Activated CD4-positive, CD25-positive, alpha-beta regulatory T cell treated with anti-CD3 and anti-CD28 coated beads, Interleukin-2, amount 50 U/mL, for 72 hours (primary cell): Measurements from ENCODE around the gene TINCR.
"Not testable (repeated sequence)": the region's sequence is repeated elsewhere in the genome, so short reads cannot be mapped to it uniquely, and the experiment has no call there.

Experiments
- DNase-seq: peaks from one replicate; pipeline ENCODE4 v3.0.0; 2021

The TINCR gene

GRCh38 chr19:5567360-5567969 is at the start of gene TINCR:
Gene TINCR (minus strand): TSS chr19:5567953.
- no peak for DNase-seq

DNA sequence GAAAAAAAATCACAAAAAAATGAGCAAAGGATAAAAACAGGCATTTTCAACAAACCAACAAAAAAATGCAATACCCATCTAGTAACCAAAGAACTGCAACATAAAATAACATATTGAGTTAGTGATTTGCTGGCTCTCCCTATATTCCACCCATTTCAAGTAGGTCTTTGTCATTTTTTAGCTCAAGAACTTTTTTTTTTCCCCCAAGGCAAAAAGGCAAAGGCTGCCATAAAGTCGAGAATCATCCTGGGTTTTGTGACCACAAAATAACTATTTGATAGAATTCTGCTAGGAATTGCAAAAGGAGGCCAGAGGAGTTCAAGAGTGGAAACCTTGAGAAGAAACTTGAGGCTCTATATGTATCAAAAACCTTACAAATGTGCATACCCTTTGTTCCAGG is 49.3 kb upstream of the TINCR start:
- no peak for DNase-seq

DNA sequence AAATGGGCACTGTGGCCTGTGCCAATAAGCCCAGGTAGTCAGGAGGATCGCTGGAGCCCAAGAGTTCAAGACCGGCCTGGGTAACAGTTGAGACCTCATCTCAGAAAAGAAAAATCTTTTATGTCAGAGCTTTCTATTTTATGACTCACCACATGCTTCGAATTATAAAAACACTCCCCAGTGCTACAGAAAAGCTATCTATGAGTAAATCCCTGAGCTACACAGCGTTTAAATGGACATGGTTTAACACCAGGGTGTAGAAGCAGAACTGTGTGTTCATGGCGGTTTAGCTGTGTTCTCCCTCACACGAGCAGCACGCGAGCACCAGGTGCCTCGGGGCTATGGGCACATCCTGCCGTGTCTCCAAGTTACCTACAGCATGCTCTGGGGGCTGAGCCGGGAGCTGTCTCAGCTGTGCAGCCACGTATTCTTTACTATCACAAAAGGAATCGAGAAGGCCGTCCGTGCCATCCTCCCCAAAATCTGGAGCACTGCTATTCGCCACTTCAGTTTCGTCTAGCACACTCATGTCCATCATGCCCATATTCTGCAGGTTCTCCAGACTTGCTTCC is 48.1 kb upstream of the TINCR start:
- no peak for DNase-seq

DNA sequence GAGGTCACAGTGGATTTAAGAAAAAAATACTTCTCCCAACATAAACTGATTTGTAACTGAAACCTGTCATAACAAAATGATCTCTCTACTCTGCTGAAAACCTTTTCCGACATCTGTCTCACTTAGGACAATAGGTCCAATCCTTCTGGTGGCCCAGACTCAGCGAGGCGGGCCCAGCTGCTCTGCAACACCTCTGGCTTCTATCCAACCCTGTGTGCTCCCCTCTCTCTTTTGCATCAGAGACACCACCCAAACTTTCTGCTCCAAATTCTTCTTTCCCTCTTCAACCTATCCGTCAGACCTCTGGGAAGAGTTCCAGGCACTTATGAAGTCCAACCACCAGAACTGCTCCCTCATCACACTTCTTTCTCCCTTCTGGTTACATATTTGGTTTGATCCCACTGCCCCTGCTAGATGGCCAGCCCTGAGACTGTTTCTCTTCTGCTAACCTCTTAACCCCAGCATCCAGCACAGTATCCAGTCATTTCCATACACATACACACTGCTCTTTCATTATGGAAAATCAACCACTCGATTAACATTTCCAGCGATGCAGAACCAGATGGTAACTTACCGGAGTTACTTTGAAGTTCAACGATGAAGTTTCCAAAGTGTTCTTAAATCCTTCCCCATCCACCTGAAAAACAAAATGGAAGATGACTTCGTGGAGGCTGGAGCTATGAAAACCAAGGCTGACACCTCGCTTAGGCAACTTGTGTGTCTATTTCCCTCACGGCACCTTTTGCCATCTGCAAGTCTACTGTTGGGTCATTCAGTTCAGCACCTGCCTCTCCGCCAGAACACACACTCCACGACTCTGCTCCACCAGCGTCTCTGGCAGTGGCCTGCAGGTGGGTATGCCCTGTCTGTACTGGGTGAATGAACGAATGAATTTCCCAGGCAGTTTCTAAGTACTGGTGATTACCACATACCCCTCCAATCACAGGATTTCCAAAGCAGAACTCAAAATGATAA is 45.4 kb upstream of the TINCR start:
- no peak for DNase-seq

DNA sequence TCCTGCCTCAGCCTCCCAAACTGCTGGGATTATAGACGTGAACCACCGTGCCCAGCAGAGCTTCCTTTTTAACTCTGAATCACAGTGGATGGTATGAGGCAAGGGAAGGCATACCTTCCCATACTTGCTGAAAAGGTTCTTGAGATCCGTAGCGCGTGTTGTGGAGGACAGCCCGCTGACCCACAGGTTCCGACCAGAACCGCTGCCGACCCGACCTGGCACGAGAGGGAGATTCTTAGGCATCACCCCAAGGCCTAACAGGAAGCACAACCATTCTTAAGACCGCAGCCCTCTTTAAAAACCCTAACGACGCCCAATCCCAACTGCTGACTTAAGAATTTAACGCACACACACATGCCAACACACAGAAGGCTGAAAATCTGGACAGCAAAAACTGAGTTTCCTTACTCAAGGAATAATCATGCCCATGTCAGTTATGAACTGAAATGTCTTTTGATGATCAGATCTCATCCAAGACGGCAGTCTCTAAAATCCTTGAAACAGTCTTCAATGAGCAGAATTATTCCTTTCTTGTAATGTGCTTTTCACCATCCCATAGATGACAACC is 42.2 kb upstream of the TINCR start:
- DNase-seq, result no peak

DNA sequence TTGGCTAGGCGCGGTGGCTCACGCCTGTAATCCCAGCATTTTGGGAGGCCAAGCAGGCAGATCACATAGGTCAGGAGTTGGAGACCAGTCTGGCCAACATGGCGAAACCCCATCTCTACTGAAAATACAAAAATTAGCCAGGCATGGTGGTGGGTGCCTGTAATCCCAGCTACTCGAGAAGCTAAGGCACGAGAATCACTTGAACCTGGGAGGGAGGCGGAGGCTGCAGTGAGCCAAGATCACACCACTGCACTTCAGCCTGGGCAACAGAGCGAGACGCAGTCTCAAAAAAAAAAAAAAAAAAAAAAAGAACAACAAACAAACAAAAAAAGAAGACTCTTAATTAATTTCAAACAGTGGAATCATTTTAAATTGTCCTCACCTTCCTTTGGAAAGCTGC is 41.0 kb upstream of the TINCR start:
- DNase-seq, result not testable (repeated sequence)

DNA sequence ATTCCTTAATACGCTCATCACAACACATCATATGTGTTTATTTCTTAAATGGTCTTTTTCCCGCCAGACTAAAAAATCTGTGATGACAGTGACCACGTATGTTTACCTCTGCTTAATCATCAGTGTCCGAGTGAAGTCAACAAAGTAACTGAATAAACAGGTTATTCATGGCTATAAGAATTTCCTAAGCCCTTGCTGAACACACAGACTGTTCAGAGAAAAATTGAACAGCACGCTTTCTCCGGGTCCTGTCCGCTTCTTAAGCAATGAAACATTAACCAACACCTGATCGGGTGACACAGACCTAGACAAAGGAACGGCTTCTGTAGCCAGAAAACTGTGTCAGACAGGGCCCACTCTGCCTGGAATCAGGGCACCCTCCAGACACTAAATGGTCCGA is 40.5 kb upstream of the TINCR start:
- no peak for DNase-seq

DNA sequence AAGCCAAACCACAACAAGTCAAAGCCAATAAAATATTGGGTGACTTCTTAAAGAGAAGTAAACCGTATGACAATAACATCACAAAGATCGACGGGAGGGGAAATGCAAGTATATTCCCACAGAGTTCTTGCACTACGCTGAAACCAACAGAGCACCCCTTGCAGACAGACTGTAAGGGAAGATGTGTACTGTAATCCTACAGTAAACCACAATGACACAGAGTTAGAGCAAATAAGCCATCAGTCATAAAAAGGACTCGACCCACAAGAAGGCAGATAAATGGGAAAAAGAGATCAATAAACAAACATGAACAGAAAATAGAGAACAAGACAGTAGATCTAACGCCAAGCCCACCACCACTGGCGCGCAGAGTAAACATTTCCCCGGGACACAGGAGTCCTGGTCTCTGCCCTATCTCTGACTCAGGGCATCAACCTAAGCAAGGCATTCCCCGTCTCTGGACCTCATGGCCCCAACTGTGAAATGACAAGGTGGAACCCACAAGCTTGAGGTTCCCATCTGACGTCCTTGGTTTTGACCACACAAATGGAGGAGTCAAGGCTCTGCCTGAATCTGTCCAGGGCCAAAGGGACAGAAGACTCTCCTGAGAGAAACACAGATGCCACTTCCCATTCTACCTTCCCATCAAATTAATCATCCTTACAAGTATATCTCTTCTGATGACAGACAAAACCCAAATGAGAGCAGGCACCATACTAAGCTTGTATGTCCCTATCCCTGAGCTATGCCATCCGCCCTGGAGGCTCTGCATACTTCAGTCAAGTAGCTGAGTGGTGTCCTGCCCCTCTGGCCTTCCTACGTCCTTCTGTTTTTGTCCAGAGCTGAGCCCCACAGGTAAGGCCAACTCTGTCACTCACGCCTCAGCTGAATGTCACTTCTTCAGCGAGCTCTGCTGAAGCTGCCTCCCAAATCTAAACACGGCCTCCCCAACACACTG is 39.8 kb upstream of the TINCR start:
- DNase-seq, result no peak

- no peak for DNase-seq
These were observed 37.6 kb upstream of the TINCR start for GRCh38 chr19:5605362-5605761.

DNA sequence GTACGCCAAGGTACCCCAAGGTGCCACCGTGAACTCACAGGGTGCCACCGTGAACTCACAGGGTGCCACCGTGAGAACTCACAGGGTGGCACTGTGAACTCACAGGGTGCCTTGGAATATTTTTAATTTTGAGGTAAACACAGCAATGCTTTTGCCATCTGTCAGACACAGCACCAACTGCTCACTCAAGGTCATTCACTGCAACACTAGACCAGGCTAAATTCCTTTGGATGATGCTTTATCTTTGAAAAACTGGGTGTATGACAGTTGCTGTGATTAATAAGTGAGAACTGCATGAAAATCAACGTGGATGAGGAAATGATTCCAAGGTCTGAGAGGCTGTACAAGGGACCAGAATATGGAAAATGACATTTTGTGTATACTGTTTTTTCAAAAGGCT is 35.9 kb upstream of the TINCR start:
- DNase-seq, result no peak

- DNase-seq, result no peak
These were observed 33.0 kb upstream of the TINCR start for GRCh38 chr19:5600797-5601196.

DNA sequence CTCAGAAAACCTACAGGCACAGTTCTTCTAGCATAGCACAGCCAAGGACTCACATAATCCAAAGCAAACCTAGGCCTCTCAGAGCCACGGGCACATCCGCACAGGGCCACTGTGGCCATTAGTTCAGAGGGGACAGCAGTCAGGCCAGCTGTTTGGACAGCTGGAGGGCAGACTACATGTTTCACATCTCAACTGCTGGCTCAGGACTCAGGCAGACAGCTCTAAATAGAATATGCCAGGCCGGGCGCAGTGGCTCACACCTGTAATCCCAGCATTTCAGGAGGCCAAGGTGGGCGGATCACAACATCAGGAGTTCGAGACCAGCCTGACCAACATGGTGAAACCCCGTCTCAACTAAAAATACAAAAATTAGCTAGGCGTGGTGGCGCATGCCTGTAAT is 28.0 kb upstream of the TINCR start:
- no peak for DNase-seq

DNA sequence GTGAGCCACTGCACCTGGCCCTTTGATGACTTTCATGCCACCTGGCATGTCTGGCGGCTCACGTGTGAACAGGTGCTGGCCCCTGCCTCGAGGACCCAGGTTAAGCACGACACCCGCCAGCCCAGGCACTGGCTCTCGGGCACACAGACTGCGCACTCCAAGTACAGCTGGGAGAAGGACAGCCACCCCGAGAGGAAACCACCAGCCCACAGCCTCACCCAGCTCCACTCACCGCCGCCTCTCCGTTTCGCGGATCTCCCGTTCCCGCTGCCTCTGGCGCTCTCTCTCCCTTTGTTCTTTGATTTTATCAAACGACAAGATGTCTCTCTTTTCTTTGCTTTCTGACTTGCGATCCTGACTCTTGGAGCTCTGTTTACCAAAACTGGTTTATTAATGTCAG is 27.4 kb upstream of the TINCR start:
- DNase-seq, result no peak

GRCh38 chr19:5594521-5594950 is 26.8 kb upstream of the TINCR start:
- no peak for DNase-seq

DNA sequence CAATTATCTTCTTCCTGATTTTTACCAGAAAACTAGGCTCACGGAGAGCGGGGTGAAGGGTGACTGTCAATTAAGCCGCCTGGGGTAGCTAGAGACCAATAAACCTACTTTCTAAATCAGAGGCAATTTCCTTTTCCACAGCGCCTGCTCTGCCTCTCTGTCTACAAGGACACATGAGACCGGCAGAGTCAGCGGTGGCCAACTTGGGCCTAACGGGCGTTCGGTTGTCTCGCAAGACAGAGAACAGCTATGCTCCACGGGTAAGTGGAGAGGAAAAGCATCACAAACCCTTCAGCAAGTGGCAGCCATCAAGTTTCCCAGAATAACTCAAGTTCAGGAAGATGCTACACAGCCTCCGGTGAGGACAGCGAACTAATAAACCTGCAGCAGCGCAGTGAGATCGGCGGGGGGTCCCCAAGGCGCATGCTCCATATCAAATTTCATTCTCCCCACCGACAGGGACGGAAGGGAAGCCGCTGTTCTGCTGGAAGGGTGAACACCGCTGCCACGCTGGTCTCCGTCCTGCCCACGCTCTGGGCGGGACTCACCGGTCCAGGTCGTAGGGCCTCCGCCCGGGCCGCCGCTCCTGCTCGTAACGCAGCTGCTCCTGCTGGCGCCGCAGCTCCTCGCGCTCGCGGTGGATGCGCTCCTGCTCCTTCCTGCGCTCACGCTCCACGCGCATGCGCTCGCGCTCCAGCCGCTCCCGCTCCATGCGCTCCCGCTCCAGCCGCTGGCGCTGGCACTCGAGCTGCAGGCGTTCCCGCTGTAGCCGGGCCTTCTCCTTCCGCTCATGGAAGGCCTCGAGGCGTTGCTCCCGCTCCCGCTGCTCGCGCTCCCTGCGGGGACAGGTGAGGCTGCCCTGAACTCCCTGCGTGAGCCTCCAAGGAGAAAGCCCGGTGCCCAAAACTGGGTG is 25.8 kb upstream of the TINCR start:
- DNase-seq, result no peak

DNA sequence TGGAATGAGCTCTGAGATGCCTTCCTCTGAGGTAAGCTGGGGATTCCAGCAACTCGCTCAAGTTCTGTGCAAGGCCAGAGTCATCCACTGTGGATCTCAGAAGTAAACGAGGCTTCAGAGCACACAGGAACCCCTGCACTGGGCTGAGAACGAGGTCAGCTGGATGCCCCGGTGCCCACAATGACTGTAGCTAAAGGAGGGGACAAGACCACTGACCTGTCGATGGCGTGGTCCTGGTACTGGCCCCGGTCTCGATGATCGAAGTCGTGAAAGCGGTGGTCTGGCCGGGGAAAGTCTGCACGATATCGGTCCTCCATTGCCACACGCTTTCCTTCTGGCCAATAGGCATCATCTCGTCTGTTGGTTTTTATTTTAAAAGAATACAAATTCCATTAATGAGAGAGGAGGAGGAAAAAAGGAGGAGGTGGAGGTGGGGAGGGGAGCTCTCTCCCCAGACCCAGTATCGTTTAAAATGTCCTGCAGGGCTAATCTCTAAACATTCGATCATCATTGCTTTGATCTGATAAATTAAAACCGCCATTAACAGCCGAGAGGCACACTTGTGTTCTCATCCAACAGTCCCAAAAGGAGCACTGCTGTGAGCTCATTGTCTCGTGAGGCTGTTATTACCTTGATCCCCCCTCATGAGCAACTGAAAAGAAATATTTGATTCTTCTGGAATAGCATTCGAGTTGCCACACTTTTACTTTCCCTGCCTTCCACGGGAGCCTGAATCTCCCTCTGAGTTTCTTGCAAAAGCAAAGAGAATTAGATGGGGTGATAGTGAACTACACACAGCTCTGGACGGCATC is 25.0 kb upstream of the TINCR start:
- no peak for DNase-seq

GRCh38 chr19:5591476-5591875 is 23.7 kb upstream of the TINCR start:
- no peak for DNase-seq

- no peak for DNase-seq
These were observed 23.1 kb upstream of the TINCR start for GRCh38 chr19:5590865-5591154.

DNA sequence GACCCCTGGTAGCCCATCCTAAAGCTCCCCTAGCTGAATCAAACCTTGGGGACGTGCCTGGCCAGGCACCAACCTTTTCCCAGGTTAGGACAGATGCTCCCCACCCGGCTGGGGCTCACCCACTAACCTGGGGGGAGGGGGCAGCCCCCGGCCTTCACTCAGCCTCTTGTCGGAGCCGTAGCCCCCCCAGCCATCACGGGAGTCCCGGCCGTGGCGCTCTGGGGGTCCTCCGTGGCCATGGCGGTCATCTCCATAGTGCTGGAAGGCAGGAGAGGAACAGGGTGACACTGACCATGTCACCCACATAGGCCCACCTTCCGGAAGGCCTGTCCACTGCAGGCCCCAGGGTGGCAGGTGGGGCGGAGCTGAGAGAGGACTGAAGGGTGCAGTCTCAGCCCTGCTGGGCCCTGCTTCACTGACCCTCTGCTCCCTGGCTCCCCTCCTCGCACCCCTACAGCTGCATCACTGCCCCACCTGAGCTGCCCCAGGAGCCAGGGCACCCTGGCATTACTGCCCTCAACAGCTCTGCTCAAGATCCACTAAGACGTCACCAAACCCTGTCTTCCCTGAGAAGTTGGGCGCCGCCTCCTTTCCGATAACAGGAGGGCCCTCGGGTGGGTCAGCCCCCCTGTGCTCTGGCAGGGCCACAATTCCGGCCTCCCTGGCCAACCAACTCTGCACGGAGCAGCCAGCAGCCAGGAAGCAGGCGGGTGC is 22.6 kb upstream of the TINCR start:
- DNase-seq, result no peak
